HEK293 (cell line): ENCODE results near the gene SRSF1.

Experiments used
- GLI4 ChIP-seq: fragments of 450-650 bp; formaldehyde crosslinking; IDR thresholded peaks from 2 replicates; pipeline ENCODE4 v1.5.1; 2016; ENCODE audit warnings: missing biosample characterization, missing genetic modification characterization
- SP7 ChIP-seq: fragments of 450-650 bp; formaldehyde crosslinking; IDR thresholded peaks from 2 replicates; pipeline ENCODE4 v1.5.1; 2016; ENCODE audit warnings: missing biosample characterization, missing genetic modification characterization
- ZNF169 ChIP-seq: fragments of 450-650 bp; formaldehyde crosslinking; IDR thresholded peaks from 2 replicates; pipeline ENCODE4 v1.5.1; 2016; ENCODE audit warnings: missing biosample characterization, missing genetic modification characterization
- ZNF354C ChIP-seq: fragments of 450-650 bp; formaldehyde crosslinking; IDR thresholded peaks from 2 replicates; pipeline ENCODE4 v1.5.1; 2016; ENCODE audit warnings: missing biosample characterization, missing genetic modification characterization, low read depth, borderline replicate concordance
- TF ChIP-seq, protein P1 (sequence below): fragments of 450-650 bp; formaldehyde crosslinking; IDR thresholded peaks from 2 replicates; pipeline ENCODE4 v1.5.1; 2016; ENCODE audit warnings: missing biosample characterization, missing genetic modification characterization

DNA sequence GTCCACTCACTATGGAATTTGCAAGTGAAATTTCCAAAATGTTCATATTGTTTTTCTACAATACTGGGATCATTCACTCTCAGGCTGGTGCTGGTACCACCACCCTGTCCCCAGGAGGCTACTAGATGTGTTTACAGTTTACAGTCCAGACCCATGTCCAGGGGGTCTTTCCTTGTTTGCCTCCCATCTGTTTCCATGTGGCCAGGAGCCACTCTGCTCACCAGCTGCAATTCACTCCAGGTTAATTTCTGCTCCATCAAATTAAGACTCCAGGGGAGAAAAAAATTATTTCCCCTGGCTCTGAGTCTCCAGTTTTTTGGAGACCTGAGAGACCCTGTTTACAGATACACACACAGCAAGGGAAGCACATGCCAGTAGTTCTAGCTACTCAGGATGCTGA, 12.5 kb upstream of the SRSF1 start:
- TF ChIP-seq, protein P1, sequence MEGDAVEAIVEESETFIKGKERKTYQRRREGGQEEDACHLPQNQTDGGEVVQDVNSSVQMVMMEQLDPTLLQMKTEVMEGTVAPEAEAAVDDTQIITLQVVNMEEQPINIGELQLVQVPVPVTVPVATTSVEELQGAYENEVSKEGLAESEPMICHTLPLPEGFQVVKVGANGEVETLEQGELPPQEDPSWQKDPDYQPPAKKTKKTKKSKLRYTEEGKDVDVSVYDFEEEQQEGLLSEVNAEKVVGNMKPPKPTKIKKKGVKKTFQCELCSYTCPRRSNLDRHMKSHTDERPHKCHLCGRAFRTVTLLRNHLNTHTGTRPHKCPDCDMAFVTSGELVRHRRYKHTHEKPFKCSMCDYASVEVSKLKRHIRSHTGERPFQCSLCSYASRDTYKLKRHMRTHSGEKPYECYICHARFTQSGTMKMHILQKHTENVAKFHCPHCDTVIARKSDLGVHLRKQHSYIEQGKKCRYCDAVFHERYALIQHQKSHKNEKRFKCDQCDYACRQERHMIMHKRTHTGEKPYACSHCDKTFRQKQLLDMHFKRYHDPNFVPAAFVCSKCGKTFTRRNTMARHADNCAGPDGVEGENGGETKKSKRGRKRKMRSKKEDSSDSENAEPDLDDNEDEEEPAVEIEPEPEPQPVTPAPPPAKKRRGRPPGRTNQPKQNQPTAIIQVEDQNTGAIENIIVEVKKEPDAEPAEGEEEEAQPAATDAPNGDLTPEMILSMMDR = no peak
- TF ChIP-seq SP7 (no peak), ZNF354C (tag by site-specific recombination) (no peak), ZNF169 (tag by site-specific recombination) (no peak), GLI4 (tag by site-specific recombination) (no peak)
